Epithelial cell of esophagus (primary cell): ENCODE data around the gene KRAS.

Experiments used
- DNase-seq: peaks from one replicate; pipeline ENCODE4 v3.0.0; 2010; ENCODE audit warnings: low read depth
- H3K4me3 ChIP-seq: 2 replicates; pipeline ENCODE4 v1.5.1; 2011; ENCODE audit warnings: mild to moderate bottlenecking, low read length, control low read depth
- CTCF ChIP-seq: IDR thresholded peaks from 2 replicates; pipeline ENCODE4 v1.5.1; 2011; ENCODE audit warnings: low read depth, mild to moderate bottlenecking, low read length, control low read depth, inconsistent platforms; ENCODE audit not compliant: insufficient read depth; ENCODE audit errors: missing control alignments

KRAS gene

GRCh38 chr12:25284024-25284423 is 33.3 kb upstream of the KRAS start:
- TF ChIP-seq CTCF = no peak
- peak; percentile 67 for DNase-seq
- no peak overlapping the region for H3K4me3 ChIP-seq

DNA sequence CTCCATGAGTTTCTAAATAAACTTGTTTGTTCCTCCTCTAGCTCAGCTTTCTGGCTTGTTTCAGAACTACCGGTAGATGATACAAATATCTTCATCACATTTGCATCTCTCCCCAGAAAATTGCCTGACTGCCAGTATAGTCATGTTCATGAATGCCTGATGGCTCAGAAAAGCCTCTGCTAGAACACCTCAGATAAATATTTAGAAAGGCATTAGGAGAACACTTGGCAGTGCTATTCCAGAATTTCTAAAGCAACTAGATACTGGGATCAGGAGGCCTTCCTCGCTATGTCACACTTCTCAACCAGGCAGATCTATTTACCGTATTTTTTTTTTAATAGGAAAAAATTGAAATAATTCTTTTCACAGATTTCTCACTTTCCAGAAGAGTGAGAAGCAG is 32.3 kb upstream of the KRAS start:
- DNase-seq = no peak
- no peak for TF ChIP-seq CTCF
- no peak overlapping the region for H3K4me3 ChIP-seq

DNA sequence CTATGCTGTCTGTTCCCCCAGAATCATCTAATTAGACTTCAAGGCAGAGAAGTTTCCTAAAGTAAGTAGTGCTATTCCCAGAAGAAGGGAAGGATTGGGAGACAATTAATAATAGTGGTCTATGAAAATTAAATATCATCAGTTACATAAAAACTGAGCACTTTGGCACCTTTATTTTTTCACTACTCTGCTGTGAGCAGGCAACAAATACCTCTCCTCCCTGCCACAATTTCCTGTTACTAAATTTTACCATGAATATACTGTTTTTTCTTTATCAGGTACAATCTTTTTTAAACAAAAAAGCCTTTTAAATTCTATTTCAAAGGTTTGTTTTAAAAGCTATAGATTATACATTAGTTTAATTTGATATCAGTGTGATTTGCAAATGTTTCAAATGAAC is 29.4 kb upstream of the KRAS start:
- DNase-seq = no peak
- TF ChIP-seq CTCF = no peak
- no peak overlapping the region for H3K4me3 ChIP-seq

- H3K4me3 ChIP-seq = no peak overlapping the region
- DNase-seq = no peak
- no peak for TF ChIP-seq CTCF
Observed at GRCh38 chr12:25278269-25278668, 27.5 kb upstream of the KRAS start.

GRCh38 chr12:25276199-25276937 is 25.6 kb upstream of the KRAS start:
- no peak for TF ChIP-seq CTCF
- no peak overlapping the region for H3K4me3 ChIP-seq
- peak; percentile 97 for DNase-seq

DNA sequence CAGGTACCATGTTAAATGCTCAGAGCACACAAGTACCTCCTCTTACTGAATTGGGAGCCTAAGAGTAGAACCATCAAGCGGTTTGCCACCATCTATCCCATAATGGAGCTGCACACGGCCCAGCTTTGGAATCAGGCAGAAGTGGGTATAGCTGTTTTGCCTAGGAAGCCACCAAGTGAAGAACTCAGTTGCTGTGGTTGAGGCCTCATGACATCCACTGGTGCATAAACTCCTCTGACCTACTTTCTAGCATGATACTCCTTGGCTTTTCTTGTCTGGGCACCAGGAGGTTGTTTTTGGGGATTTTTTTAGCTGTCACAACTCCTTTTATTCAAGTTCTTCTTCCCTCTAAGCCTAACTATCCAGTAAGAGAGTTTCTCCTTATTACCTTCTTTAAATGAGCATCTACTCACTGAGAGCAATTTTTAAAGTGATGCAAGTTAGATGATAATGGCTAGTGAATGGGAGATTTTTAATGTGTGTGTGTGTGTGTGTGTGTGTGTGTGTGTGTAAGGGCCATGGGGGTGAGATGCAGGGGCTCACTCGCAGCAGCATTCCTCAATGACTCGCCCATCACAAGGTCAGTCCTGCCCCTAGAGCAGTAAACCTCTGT is 20.9 kb upstream of the KRAS start:
- no peak overlapping the region for H3K4me3 ChIP-seq
- no peak for TF ChIP-seq CTCF
- DNase-seq = no peak

DNA sequence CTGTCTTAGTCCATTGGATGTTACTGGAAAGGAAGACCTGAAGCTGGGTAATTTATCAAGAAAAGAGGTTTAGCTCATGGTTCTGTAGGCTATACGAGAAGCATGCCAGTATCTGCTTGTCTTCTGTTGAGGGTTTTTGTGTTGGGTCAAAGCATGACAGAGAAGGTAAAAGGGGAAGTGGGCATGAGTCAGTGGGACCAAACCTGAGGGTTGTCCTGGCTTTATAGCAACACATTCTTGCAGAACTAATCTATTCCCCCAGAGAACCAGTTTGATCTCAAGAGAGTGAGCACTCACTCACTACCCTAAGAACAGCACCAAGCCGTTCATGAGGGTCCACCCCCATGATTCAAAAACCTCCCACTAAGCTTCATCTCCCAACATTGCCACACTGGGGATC is 19.0 kb upstream of the KRAS start:
- DNase-seq = no peak
- TF ChIP-seq CTCF = no peak
- no peak overlapping the region for H3K4me3 ChIP-seq
